ENCODE results near the gene DIS3L2.

Gene DIS3L2

DNA sequence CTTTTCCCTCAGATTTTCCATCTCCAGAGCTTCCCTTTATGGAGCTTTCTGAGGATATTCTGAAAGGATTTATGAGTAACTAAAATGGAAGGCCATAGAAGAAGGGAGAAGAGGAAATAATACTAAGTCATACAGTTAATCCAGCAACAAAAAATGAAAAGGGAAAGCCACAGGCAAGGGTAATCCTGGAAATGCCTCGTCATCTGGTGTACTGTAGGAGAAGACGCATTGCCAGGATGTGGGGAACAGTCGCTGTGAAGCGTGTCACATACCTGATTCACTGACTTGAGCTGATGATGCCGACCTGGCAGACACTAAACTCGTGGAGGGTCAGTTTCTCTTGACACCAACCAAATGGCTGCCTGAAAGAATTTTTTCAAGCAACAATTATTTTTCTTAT is 382.3 kb downstream of the DIS3L2 start:
- TF ChIP-seq, protein P1, sequence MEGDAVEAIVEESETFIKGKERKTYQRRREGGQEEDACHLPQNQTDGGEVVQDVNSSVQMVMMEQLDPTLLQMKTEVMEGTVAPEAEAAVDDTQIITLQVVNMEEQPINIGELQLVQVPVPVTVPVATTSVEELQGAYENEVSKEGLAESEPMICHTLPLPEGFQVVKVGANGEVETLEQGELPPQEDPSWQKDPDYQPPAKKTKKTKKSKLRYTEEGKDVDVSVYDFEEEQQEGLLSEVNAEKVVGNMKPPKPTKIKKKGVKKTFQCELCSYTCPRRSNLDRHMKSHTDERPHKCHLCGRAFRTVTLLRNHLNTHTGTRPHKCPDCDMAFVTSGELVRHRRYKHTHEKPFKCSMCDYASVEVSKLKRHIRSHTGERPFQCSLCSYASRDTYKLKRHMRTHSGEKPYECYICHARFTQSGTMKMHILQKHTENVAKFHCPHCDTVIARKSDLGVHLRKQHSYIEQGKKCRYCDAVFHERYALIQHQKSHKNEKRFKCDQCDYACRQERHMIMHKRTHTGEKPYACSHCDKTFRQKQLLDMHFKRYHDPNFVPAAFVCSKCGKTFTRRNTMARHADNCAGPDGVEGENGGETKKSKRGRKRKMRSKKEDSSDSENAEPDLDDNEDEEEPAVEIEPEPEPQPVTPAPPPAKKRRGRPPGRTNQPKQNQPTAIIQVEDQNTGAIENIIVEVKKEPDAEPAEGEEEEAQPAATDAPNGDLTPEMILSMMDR (conservative IDR thresholded peaks at IDR 0.05; ENCODE audit: low read depth), result no peak
- no peak overlapping the region for H3K27ac ChIP-seq
- no peak for DNase-seq (ENCODE audit: low spot score)
- CTCF ChIA-PET, result interaction anchor here (0.8 to 0.9 kb wide), 2 partner anchors 76 to 97 kb away, joined by 3 read pairs; no protein-coding TSS in a partner anchor
- POLR2A ChIA-PET (ENCODE audit: low non-redundant PET), result no interaction called here

DNA sequence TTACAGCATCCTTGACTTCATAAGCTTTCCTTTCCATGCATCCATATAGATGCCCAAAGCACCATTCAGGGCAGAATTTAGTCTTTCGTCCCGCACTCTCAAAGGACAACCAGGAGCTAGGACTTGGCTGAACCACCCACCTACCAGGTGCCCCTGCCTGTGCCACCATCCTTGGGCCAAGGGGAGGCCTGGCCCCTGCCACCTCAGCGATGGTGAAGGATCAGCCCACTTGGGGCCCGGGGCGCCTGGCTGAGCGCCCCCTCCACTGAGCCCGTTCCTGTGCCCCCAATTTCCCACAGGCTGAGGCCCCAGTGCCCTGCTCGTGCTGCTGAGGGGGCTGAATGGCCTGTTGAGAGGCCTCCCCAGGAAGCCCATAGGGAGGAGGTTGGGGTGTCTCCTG is 383.7 kb downstream of the DIS3L2 start:
- ChIA-PET CTCF (no interaction called here), POLR2A (ENCODE audit: low non-redundant PET) (interaction anchor here (0.7 kb wide), 1 partner anchor 1442 kb away, joined by 7 read pairs; no protein-coding TSS in a partner anchor)
- TF ChIP-seq, protein P1 (conservative IDR thresholded peaks at IDR 0.05; ENCODE audit: low read depth), result no peak
- H3K27ac ChIP-seq, result no peak overlapping the region
- no peak for DNase-seq (ENCODE audit: low spot score)

- TF ChIP-seq, protein P1 (conservative IDR thresholded peaks at IDR 0.05; ENCODE audit: low read depth), result no peak
- POLR2A ChIA-PET (ENCODE audit: low non-redundant PET), result no interaction called here
- no peak overlapping the region for H3K27ac ChIP-seq
- DNase-seq (ENCODE audit: low spot score), result no peak
- CTCF ChIA-PET, result no interaction called here
Observed at GRCh38 chr2:232347369-232347768, 385.9 kb downstream of the DIS3L2 start.

GRCh38 chr2:232348936-232349335 is 387.4 kb downstream of the DIS3L2 start:
- H3K27ac ChIP-seq, result no peak overlapping the region
- DNase-seq (ENCODE audit: low spot score), result no peak
- ChIA-PET CTCF (interaction anchor here (2.0 kb wide), 1 partner anchor 15 kb away, joined by 7 read pairs; no protein-coding TSS in a partner anchor), POLR2A (ENCODE audit: low non-redundant PET) (no interaction called here)
- TF ChIP-seq, protein P1 (conservative IDR thresholded peaks at IDR 0.05; ENCODE audit: low read depth), result no peak

DNA sequence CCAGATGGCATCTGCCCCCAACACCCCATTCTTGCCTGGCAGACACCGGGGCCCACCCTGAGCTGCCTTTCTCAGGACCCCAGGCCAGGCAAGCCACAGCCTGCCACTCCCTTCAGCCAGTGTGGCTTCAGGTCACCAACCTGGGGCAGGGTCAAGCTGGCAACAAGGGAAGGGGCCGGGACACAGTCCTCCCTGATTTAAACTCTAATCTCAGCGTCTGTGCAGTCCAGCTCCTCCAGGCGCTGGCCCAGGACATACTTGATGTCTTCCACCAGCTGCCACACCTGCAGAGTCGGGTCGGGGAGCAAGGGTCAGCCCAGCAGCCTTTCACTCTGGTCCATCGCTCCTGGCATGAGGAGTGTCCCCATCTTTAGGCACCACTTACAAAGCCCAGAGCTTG is 388.0 kb downstream of the DIS3L2 start:
- H3K27ac ChIP-seq, result no peak overlapping the region
- TF ChIP-seq, protein P1 (conservative IDR thresholded peaks at IDR 0.05; ENCODE audit: low read depth), result no peak
- ChIA-PET CTCF (interaction anchor here (0.8 to 2.0 kb wide), 2 partner anchors 16 to 76 kb away, joined by 6 to 7 read pairs; no protein-coding TSS in a partner anchor), POLR2A (ENCODE audit: low non-redundant PET) (no interaction called here)
- DNase-seq (ENCODE audit: low spot score), result no peak

DNA sequence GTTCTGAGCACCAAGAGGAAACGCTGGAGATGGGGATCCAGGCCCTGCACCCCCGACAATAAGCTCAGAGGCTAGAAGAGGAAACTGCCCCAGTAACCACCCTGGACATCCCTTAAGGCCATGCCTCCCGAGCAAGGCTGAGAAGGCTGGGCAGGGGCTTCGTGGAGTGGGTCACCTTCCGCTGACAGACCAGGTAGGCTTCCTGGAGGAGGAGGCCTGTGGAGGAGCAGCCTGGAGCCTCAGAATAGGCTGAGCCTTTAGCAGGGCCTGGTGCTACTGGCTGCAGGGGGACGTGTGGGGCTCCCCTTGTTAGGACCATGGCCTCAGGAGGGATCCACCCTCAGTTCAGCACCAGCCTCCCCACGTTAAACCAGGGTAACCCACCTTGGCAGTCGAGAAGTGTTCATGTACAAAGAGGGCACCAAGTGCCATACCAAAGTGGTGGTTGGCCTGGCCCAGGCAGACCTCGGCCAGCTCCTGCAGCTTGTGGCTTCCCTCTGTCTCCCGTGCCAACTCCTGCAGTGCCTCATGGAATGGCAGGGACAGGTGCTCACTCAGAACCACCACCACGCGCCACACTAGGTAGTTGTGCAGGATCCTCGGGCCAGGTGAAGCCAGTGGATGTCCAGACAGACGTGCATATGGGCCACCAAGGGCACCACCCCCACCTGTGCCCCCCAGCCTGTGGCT is 388.6 kb downstream of the DIS3L2 start:
- ChIA-PET CTCF (interaction anchor here (0.8 to 2.0 kb wide), 2 partner anchors 17 to 75 kb away, joined by 6 to 7 read pairs; no protein-coding TSS in a partner anchor), POLR2A (ENCODE audit: low non-redundant PET) (no interaction called here)
- DNase-seq (ENCODE audit: low spot score), result no peak
- TF ChIP-seq, protein P1 (conservative IDR thresholded peaks at IDR 0.05; ENCODE audit: low read depth), result no peak
- no peak overlapping the region for H3K27ac ChIP-seq

Measured in RWPE1 (cell line).